WTC11 (cell line): ENCODE data around the gene ELP5. TPM values are rescaled to one million over a fixed set of nuclear protein-coding genes. Genes with fewer than 3 reads are reported as not detected.

ENCODE experiments used
- ATAC-seq: fragments of 200-7000 bp; cut with Tn5 transposase; 2 replicates; pipeline ENCODE4 v1.10.0; 2021; ENCODE audit warnings: mild to moderate bottlenecking, moderate library complexity
- CTCF ChIA-PET: fragments of 300-600 bp; sonication (Branson Sonifier 250); formaldehyde crosslinking; loops from one replicate; lab custom pipeline; 2021; ENCODE audit warnings: antibody characterized with exemption; lab: Charles Lee
- POLR2A ChIA-PET: fragments of 350-600 bp; sonication (Branson Sonifier 250); formaldehyde crosslinking; loops from one replicate; lab custom pipeline; 2021; ENCODE audit warnings: antibody characterized with exemption; lab: Charles Lee
- DNase-seq: peaks from one replicate; pipeline ENCODE4 v3.0.0; 2021; ENCODE audit warnings: low spot score
- H3K27ac Mint-ChIP-seq: 2 replicates; pipeline ENCODE4 v1.8.0; 2021; ENCODE audit warnings: mixed read lengths
- H3K27me3 Mint-ChIP-seq: 2 replicates; pipeline ENCODE4 v1.8.0; 2021; ENCODE audit warnings: low read depth, mild to moderate bottlenecking, moderate library complexity, mixed read lengths
- H3K36me3 Mint-ChIP-seq: 2 replicates; pipeline ENCODE4 v1.8.0; 2021; ENCODE audit warnings: mixed read lengths
- H3K4me1 Mint-ChIP-seq: 2 replicates; pipeline ENCODE4 v1.8.0; 2022; ENCODE audit warnings: mixed read lengths
- H3K4me3 Mint-ChIP-seq: 2 replicates; pipeline ENCODE4 v1.8.0; 2021; ENCODE audit warnings: mild to moderate bottlenecking, moderate library complexity, mixed read lengths
- H3K9me3 Mint-ChIP-seq: 2 replicates; pipeline ENCODE4 v1.8.0; 2021; ENCODE audit warnings: mixed read lengths
- CREM ChIP-seq: sonication (generic); formaldehyde crosslinking; IDR thresholded peaks from 2 replicates; pipeline ENCODE4 v1.8.1; 2022; ENCODE audit warnings: mild to moderate bottlenecking, missing genetic modification reagents, moderate library complexity
- ELF4 ChIP-seq: sonication (generic); formaldehyde crosslinking; IDR thresholded peaks from 2 replicates; pipeline ENCODE4 v1.8.1; 2022; ENCODE audit warnings: low read depth, mild to moderate bottlenecking, moderate library complexity, missing genetic modification reagents
- KAT7 ChIP-seq: sonication (generic); formaldehyde crosslinking; IDR thresholded peaks from 2 replicates; pipeline ENCODE4 v1.8.1; 2023; ENCODE audit warnings: missing genetic modification reagents, mild to moderate bottlenecking, borderline replicate concordance
- NFE2L1 ChIP-seq: sonication (generic); formaldehyde crosslinking; IDR thresholded peaks from 2 replicates; pipeline ENCODE4 v1.8.1; 2023; ENCODE audit warnings: missing genetic modification reagents
- SOX15 ChIP-seq: fragments of 250-450 bp; sonication (Bioruptor Pico); IDR thresholded peaks from 2 replicates; pipeline ENCODE4 v1.9.0; 2021; ENCODE audit warnings: mild to moderate bottlenecking
- SP1 ChIP-seq: sonication (generic); formaldehyde crosslinking; conservative IDR thresholded peaks from 2 replicates; pipeline ENCODE4 v1.8.1; 2022; ENCODE audit warnings: missing genetic modification reagents
- TEAD1 ChIP-seq: sonication (generic); formaldehyde crosslinking; IDR thresholded peaks from 2 replicates; pipeline ENCODE4 v1.8.0; 2022; ENCODE audit warnings: mild to moderate bottlenecking, missing genetic modification reagents
- TEAD4 ChIP-seq: sonication (generic); formaldehyde crosslinking; IDR thresholded peaks from 2 replicates; pipeline ENCODE4 v1.8.0; 2022; ENCODE audit warnings: mild to moderate bottlenecking, missing genetic modification reagents
- ZBTB21 ChIP-seq: sonication (generic); formaldehyde crosslinking; IDR thresholded peaks from 2 replicates; pipeline ENCODE4 v1.8.1; 2023; ENCODE audit warnings: mild to moderate bottlenecking, missing genetic modification reagents, borderline replicate concordance
- ZNF317 ChIP-seq: sonication (generic); formaldehyde crosslinking; IDR thresholded peaks from 2 replicates; pipeline ENCODE4 v1.8.1; 2023; ENCODE audit warnings: low read depth, mild to moderate bottlenecking, moderate library complexity, missing genetic modification reagents, borderline replicate concordance
- total RNA-seq: library from RNA; stranded (reverse); gene quantifications from 3 replicates; pipeline ENCODE4 v1.2.3, GENCODE V29; 2021
- TF ChIP-seq, protein P1 (sequence below): sonication (generic); formaldehyde crosslinking; IDR thresholded peaks from 2 replicates; pipeline ENCODE4 v1.8.0; 2023; ENCODE audit warnings: missing genetic modification reagents
- TF ChIP-seq, protein P2 (sequence below): sonication (generic); formaldehyde crosslinking; conservative IDR thresholded peaks from 2 replicates; pipeline ENCODE4 v1.8.1; 2023; ENCODE audit warnings: mild to moderate bottlenecking, low read depth, missing genetic modification reagents, moderate library complexity
- TF ChIP-seq, protein P3 (sequence below): sonication (generic); formaldehyde crosslinking; IDR thresholded peaks from 2 replicates; pipeline ENCODE4 v1.8.0; 2022; ENCODE audit warnings: mild to moderate bottlenecking, missing genetic modification reagents
- TF ChIP-seq, protein P4 (sequence below): sonication (generic); formaldehyde crosslinking; IDR thresholded peaks from 2 replicates; pipeline ENCODE4 v1.8.1; 2022; ENCODE audit warnings: low read depth, mild to moderate bottlenecking, moderate library complexity, missing genetic modification reagents, borderline replicate concordance
- TF ChIP-seq, protein P5 (sequence below): sonication (generic); formaldehyde crosslinking; IDR thresholded peaks from 2 replicates; pipeline ENCODE4 v1.8.0; 2022; ENCODE audit warnings: missing genetic modification reagents
- TF ChIP-seq, protein P6 (sequence below): fragments of 250-450 bp; sonication (Bioruptor Pico); IDR thresholded peaks from 2 replicates; pipeline ENCODE4 v1.9.0; 2021; ENCODE audit warnings: moderate library complexity, mild to moderate bottlenecking, inconsistent platforms, borderline replicate concordance

Gene ELP5
- total RNA-seq, 1 experiment from 2014 or later, result 101 TPM

DNA sequence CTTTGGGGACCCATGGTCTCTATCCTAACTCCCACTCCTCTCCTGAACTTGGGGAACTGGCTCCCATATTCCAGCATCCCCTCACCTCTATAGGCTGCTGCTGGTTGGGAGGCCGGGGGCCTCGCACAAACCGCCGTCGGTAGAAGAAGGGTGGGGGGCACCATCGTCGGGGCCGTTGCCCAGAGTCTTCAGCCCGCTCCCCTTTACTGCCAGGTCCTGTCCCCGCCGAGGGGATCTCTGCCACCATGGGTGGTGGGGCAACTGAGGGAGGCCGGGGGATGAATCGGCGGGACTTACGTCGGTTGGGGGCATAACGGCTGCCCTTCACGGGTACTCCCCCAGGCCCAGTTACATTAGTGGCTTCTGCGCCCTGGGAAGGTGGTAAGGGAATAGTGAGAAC lies 38.2 kb downstream of the ELP5 start (continued):
- TF ChIP-seq, protein P1, sequence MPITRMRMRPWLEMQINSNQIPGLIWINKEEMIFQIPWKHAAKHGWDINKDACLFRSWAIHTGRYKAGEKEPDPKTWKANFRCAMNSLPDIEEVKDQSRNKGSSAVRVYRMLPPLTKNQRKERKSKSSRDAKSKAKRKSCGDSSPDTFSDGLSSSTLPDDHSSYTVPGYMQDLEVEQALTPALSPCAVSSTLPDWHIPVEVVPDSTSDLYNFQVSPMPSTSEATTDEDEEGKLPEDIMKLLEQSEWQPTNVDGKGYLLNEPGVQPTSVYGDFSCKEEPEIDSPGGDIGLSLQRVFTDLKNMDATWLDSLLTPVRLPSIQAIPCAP, result no peak
- TF ChIP-seq, protein P2, sequence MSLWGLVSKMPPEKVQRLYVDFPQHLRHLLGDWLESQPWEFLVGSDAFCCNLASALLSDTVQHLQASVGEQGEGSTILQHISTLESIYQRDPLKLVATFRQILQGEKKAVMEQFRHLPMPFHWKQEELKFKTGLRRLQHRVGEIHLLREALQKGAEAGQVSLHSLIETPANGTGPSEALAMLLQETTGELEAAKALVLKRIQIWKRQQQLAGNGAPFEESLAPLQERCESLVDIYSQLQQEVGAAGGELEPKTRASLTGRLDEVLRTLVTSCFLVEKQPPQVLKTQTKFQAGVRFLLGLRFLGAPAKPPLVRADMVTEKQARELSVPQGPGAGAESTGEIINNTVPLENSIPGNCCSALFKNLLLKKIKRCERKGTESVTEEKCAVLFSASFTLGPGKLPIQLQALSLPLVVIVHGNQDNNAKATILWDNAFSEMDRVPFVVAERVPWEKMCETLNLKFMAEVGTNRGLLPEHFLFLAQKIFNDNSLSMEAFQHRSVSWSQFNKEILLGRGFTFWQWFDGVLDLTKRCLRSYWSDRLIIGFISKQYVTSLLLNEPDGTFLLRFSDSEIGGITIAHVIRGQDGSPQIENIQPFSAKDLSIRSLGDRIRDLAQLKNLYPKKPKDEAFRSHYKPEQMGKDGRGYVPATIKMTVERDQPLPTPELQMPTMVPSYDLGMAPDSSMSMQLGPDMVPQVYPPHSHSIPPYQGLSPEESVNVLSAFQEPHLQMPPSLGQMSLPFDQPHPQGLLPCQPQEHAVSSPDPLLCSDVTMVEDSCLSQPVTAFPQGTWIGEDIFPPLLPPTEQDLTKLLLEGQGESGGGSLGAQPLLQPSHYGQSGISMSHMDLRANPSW, result no peak
- TF ChIP-seq SOX15, result no peak

DNA sequence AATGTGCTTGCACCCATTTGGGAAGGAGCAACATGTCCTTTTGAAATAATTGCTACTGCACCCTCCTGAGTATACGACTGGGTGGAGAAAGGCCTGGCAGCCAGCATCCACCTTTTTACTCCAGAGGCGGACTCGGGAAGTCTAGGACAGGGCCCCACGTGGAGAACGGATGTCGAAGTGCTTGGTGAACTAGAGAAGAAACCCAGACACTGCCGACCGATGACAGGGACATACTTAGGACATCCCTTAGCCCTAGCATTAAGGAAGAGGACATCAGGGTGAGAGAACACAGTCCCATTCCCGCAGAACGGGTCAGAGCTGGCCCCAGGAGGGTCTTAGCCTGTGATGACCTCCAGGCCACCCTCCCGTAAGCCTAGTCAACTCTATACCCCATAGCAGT lies 38.7 kb downstream of the ELP5 start:
- H3K4me3 Mint-ChIP-seq, result no peak overlapping the region
- no peaks in the 10 kb centered on the region; the same call in 1 of the 2 replicates for H3K36me3 Mint-ChIP-seq
- H3K4me1 Mint-ChIP-seq, result peaks cover 25% of the 10 kb centered on the region
- peaks cover 35% of the 10 kb centered on the region for H3K27me3 Mint-ChIP-seq
- CTCF ChIA-PET, result interaction anchor here (5.4 kb wide), 1 partner anchor 10 kb away, joined by 61 read pairs; the partner anchor contains the start of gene SLC2A4
- DNase-seq (no peak), ATAC-seq (no peak)
- no peak overlapping the region for H3K27ac Mint-ChIP-seq
- TF ChIP-seq CREM (CRISPR knock-in tag), result no peak
- no peak for TF ChIP-seq ZBTB21 (CRISPR knock-in tag)
- no peak for TF ChIP-seq TEAD4 (CRISPR knock-in tag)
- TF ChIP-seq ELF4 (CRISPR knock-in tag), result no peak
- TF ChIP-seq KAT7 (CRISPR knock-in tag), result no peak
- TF ChIP-seq, protein P3, sequence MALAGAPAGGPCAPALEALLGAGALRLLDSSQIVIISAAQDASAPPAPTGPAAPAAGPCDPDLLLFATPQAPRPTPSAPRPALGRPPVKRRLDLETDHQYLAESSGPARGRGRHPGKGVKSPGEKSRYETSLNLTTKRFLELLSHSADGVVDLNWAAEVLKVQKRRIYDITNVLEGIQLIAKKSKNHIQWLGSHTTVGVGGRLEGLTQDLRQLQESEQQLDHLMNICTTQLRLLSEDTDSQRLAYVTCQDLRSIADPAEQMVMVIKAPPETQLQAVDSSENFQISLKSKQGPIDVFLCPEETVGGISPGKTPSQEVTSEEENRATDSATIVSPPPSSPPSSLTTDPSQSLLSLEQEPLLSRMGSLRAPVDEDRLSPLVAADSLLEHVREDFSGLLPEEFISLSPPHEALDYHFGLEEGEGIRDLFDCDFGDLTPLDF (CRISPR knock-in tag), result no peak
- no peak for TF ChIP-seq SP1 (CRISPR knock-in tag)
- TF ChIP-seq, protein P4, sequence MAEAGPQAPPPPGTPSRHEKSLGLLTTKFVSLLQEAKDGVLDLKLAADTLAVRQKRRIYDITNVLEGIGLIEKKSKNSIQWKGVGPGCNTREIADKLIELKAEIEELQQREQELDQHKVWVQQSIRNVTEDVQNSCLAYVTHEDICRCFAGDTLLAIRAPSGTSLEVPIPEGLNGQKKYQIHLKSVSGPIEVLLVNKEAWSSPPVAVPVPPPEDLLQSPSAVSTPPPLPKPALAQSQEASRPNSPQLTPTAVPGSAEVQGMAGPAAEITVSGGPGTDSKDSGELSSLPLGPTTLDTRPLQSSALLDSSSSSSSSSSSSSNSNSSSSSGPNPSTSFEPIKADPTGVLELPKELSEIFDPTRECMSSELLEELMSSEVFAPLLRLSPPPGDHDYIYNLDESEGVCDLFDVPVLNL (CRISPR knock-in tag), result no peak
- TF ChIP-seq, protein P5, sequence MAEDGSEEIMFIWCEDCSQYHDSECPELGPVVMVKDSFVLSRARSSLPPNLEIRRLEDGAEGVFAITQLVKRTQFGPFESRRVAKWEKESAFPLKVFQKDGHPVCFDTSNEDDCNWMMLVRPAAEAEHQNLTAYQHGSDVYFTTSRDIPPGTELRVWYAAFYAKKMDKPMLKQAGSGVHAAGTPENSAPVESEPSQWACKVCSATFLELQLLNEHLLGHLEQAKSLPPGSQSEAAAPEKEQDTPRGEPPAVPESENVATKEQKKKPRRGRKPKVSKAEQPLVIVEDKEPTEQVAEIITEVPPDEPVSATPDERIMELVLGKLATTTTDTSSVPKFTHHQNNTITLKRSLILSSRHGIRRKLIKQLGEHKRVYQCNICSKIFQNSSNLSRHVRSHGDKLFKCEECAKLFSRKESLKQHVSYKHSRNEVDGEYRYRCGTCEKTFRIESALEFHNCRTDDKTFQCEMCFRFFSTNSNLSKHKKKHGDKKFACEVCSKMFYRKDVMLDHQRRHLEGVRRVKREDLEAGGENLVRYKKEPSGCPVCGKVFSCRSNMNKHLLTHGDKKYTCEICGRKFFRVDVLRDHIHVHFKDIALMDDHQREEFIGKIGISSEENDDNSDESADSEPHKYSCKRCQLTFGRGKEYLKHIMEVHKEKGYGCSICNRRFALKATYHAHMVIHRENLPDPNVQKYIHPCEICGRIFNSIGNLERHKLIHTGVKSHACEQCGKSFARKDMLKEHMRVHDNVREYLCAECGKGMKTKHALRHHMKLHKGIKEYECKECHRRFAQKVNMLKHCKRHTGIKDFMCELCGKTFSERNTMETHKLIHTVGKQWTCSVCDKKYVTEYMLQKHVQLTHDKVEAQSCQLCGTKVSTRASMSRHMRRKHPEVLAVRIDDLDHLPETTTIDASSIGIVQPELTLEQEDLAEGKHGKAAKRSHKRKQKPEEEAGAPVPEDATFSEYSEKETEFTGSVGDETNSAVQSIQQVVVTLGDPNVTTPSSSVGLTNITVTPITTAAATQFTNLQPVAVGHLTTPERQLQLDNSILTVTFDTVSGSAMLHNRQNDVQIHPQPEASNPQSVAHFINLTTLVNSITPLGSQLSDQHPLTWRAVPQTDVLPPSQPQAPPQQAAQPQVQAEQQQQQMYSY, result no peak
- no peak for TF ChIP-seq TEAD1 (CRISPR knock-in tag)
- TF ChIP-seq NFE2L1 (CRISPR knock-in tag), result no peak
- TF ChIP-seq ZNF317 (CRISPR knock-in tag), result no peak
- TF ChIP-seq, protein P6, sequence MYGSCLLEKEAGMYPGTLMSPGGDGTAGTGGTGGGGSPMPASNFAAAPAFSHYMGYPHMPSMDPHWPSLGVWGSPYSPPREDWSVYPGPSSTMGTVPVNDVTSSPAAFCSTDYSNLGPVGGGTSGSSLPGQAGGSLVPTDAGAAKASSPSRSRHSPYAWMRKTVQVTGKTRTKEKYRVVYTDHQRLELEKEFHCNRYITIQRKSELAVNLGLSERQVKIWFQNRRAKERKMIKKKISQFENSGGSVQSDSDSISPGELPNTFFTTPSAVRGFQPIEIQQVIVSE (CRISPR knock-in tag), result no peak
- POLR2A ChIA-PET, result interaction anchor here (0.6 kb wide), 1 partner anchor 284 kb away, joined by 3 read pairs; no protein-coding TSS in a partner anchor
- no peaks in the 10 kb centered on the region for H3K9me3 Mint-ChIP-seq
